Lower leg skin (tissue), 4 donors: Measurements from ENCODE around the gene SLC2A8. TPM values are rescaled to one million over a fixed set of nuclear protein-coding genes. Genes with fewer than 3 reads are reported as not detected.
A peak's percentile ranks its signal among the peaks of the same experiment; 100 is the strongest.

Source experiments
- DNase-seq, 2 donors: peaks; one replicate each; pipeline ENCODE4 v3.0.0-alpha.2; 2019; ENCODE audit warnings: low spot score in 2 of 2
- H3K4me3 ChIP-seq: fragments of 200-600 bp; sonication (generic); 2 replicates; pipeline ENCODE4 v1.5.1; 2017; ENCODE audit warnings: mild to moderate bottlenecking, low read depth; ENCODE audit not compliant: poor library complexity, severe bottlenecking
- CTCF ChIP-seq, 3 donors: fragments of 450-650 bp; IDR thresholded peaks; one replicate each; pipeline ENCODE4 v1.5.1; 2016; ENCODE audit warnings: antibody characterized with exemption in 3 of 3, mild to moderate bottlenecking in 3 of 3, moderate library complexity in 2 of 3
- POLR2A ChIP-seq, 2 donors: fragments of 450-650 bp; IDR thresholded peaks; one replicate each; pipeline ENCODE4 v1.6.1; 2016 to 2017; ENCODE audit warnings: antibody characterized with exemption in 2 of 2, mild to moderate bottlenecking in 1 of 2, moderate library complexity in 1 of 2
- WGBS, 2 donors: methylation state at CpG; one replicate each; pipeline ENCODE4 v1.1.5; 2018; 5-methylcytosine and 5-hydroxymethylcytosine counted together
- intact Hi-C: fragments of 100-400 bp; cut with DNase I; formaldehyde crosslinking; loops from one replicate; pipeline ENCODE4 v1.15.0; 2023; ENCODE audit warnings: low total_unique reads
- total RNA-seq, 4 donors: library from RNA; depleted of rRNA; stranded (reverse); fragments of >200 nt; gene quantifications; one replicate each; pipeline ENCODE4 v1.1.0, GENCODE V29; 2016

The SLC2A8 gene
- total RNA-seq, 4 donors from 2014 or later = 17.6 to 28.7 (median 23.6) TPM

DNA sequence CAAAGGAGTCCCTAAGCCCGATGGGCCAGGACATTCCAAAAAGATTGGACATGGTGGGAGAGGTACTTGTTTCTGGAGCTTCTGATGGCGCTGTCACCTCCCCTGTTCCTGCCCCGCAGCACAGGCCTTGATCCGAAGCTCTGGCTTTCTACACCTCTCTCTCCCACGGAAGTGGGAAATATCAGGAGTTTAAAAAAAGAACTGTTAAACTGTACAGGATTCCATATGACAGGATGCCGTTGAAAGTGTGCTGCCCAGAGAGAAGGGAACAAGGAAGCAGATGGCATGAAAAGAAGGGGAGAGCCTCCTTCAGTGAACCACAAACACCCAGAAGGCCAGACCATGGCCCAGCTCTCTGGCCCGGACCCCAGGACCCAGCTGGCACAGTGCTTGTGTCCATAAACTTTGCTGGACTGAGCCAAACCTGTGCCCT lies 26.8 kb upstream of the SLC2A8 start:
- TF ChIP-seq POLR2A (IDR thresholded peaks at IDR 0.05) (no peak), CTCF (IDR thresholded peaks at IDR 0.05) (no peak)
- no peak overlapping the region for H3K4me3 ChIP-seq
- intact Hi-C loops = no loop called here
- DNase-seq = peak in 1 of 2 donors; percentile 72
- 71% methylated on average over 7 of the region's 7 CpGs for WGBS, 2 donors

DNA sequence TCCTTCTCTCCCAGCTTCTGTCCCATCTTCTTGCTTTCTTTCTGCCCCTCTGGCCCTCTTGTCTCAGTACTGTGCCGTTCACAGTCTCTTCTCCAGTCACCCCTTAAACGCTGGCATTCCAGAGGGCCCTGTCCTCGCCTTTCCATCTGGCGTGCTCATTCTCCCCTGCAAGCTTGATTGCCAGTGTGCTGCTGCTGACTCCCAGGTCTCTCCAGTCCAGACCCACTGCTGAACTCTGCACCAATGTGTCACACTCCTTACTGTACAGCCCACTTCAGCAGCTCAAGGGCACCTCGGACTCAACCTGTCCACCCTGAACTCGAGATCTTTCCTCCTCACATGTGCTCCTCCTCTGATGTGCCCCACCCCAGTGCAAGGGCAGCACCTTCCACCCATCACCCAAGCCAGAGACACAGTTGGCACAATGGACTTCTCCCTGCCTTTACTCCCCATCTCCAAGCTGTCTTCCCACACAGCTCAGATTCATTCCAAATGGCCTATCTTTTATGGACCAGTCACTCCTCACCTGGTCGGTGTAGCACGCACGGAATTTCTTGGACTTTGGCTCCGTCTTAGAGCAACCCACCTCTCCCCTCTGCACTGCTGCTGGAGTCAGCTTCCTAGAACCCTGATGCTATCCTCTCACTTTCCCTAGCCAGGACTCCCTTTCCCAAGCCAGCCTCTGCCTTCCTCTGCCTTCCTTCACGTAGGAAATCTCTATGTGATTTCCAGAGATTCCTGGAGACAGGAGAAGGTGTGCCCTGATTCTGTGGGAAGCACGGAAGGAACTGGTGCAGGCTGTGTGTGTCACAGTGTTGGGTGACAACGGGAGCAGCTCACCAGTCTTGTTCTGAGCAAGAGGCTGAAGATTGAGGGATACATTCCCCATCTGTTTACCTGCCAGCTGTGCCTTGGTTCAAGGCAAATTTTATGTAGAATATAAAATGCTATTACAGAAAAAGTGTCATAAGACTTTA lies 26.0 kb upstream of the SLC2A8 start:
- peak in 1 of 2 donors; percentile 59 for DNase-seq

DNA sequence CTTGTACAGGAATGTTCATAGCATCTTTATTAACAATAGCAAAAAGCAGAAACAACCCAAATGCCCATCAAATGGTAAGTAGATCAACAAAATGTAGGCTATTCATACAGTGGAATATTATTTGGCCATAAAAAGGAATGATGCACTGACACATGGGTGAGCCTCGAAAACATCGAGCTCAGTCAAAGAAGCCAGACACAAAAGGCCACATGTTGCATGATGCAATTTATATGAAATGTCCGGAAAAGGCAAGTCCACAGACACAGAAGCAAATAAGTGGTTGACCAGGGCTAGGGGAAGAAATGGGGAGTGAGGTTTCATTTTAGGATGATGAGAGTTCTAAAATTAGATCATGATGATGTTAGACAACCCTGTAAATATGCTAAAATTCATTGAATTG lies 16.5 kb upstream of the SLC2A8 start:
- H3K4me3 ChIP-seq = no peak overlapping the region
- TF ChIP-seq CTCF (IDR thresholded peaks at IDR 0.05) = no peak
- TF ChIP-seq POLR2A (IDR thresholded peaks at IDR 0.05) = no peak
- no peak for DNase-seq
- intact Hi-C loops = no loop called here
- 88 to 91% methylated on average over 3 of the region's 3 CpGs for WGBS, 2 donors

More for the DNA sequence above, 26.0 kb upstream of the SLC2A8 start:
- TF ChIP-seq POLR2A (IDR thresholded peaks at IDR 0.05) = no peak
- intact Hi-C loops = no loop called here
- WGBS, 2 donors = 88 to 89% methylated on average over 13 of the region's 13 CpGs
- H3K4me3 ChIP-seq = no peak overlapping the region

DNA sequence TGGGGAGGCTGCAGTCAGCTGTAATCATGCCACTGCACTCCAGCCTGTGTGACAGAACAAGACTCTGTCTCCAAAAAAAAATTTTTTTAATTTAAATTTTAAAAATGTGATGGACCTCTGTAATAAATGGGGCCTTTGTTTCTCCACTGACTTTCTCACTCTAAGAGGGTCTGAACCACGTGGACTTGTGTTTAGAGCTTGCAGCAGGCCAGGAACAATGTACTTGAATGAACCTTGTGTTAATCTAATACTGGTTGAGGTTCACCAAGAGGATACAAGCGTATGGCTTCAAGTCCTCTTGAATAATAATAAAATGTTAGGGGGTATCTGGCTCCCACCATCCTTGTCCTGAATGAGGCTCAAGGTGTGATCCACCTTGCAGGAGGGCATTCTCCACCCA lies 14.4 kb upstream of the SLC2A8 start:
- intact Hi-C loops = no loop called here
- 83 to 85% methylated on average over 2 of the region's 2 CpGs for WGBS, 2 donors
- TF ChIP-seq CTCF (IDR thresholded peaks at IDR 0.05) (no peak), POLR2A (IDR thresholded peaks at IDR 0.05) (no peak)
- DNase-seq = no peak
- no peak overlapping the region for H3K4me3 ChIP-seq

GRCh38 chr9:127384016-127384730 lies 12.8 kb upstream of the SLC2A8 start:
- no peak for DNase-seq
- no peak for TF ChIP-seq POLR2A (IDR thresholded peaks at IDR 0.05)
- TF ChIP-seq CTCF (IDR thresholded peaks at IDR 0.05) = no peak
- intact Hi-C loops = no loop called here
- H3K4me3 ChIP-seq = no peak overlapping the region
- WGBS, 2 donors = 77 to 82% methylated on average over 11 of the region's 11 CpGs

- 90 to 91% methylated on average over 13 of the region's 13 CpGs for WGBS, 2 donors
These were observed 12.1 kb upstream of the SLC2A8 start for GRCh38 chr9:127384901-127385300.

More at GRCh38 chr9:127384901-127385300, 12.1 kb upstream of the SLC2A8 start:
- H3K4me3 ChIP-seq = no peak overlapping the region
- TF ChIP-seq CTCF (IDR thresholded peaks at IDR 0.05) = no peak
- TF ChIP-seq POLR2A (IDR thresholded peaks at IDR 0.05) = no peak
- no peak for DNase-seq
- intact Hi-C loops = no loop called here
